Activated T-helper 1 cell treated with anti-CD3 and anti-CD28 coated beads, Interleukin-12 subunit alpha, Interleukin-12 subunit beta, Interleukin-2, Interleukin-4 antibody, amounts not matched to agents 30 ng/mL and 10 ng/mL and 1 ng/mL, durations not matched to agents 14 hours and 24 hours and 36 hours (primary cell): ENCODE results near the gene SKOR1. TPM values are rescaled to one million over a fixed set of nuclear protein-coding genes. Genes with fewer than 3 reads are reported as not detected.

Source experiments
- DNase-seq: peaks from one replicate; pipeline ENCODE4 v3.0.0; 2021; ENCODE audit warnings: low spot score
- H3K27ac Mint-ChIP-seq: one replicate; pipeline ENCODE4 v1.8.0; 2021; ENCODE audit warnings: mild to moderate bottlenecking, mixed read lengths
- H3K27me3 Mint-ChIP-seq: one replicate; pipeline ENCODE4 v1.8.0; 2022; ENCODE audit warnings: mild to moderate bottlenecking, moderate library complexity, mixed read lengths; ENCODE audit not compliant: insufficient read depth
- H3K36me3 Mint-ChIP-seq: one replicate; pipeline ENCODE4 v1.8.0; 2021; ENCODE audit warnings: low read depth, mixed read lengths
- H3K4me1 Mint-ChIP-seq: one replicate; pipeline ENCODE4 v1.8.0; 2021; ENCODE audit warnings: low read depth, mixed read lengths
- H3K4me3 Mint-ChIP-seq: one replicate; pipeline ENCODE4 v1.8.0; 2021; ENCODE audit warnings: mild to moderate bottlenecking, moderate library complexity, mixed read lengths
- H3K9me3 Mint-ChIP-seq: one replicate; pipeline ENCODE4 v1.8.0; 2021; ENCODE audit warnings: mixed read lengths
- intact Hi-C: fragments of 100-400 bp; cut with micrococcal nuclease; formaldehyde crosslinking; loops from one replicate; pipeline ENCODE4 v1.15.1; 2024
- total RNA-seq: library from RNA; stranded (reverse); gene quantifications from 2 replicates; pipeline ENCODE4 v1.2.3, GENCODE V29; 2022

The SKOR1 gene
- total RNA-seq, 1 donor from 2014 or later, result 0.21 TPM

GRCh38 chr15:67834581-67835296 lies 9.4 kb downstream of the SKOR1 start:
- peaks cover 4% of the 10 kb centered on the region for H3K36me3 Mint-ChIP-seq
- peaks cover 30% of the 10 kb centered on the region for H3K4me1 Mint-ChIP-seq
- no peak for DNase-seq
- intact Hi-C loops, result loop anchor here (2.0 to 5.0 kb wide), 2 partner anchors 14 to 1132 kb away; partner anchors contain the start of gene SMAD6
- peaks cover 73% of the 10 kb centered on the region for H3K27me3 Mint-ChIP-seq
- H3K27ac Mint-ChIP-seq, result no peak overlapping the region
- H3K9me3 Mint-ChIP-seq, result no peaks in the 10 kb centered on the region
- H3K4me3 Mint-ChIP-seq, result peak overlapping the region; percentile 53

GRCh38 chr15:67835297-67836133 lies 10.2 kb downstream of the SKOR1 start:
- Mint-ChIP-seq H3K27ac (no peak overlapping the region), H3K9me3 (no peaks in the 10 kb centered on the region), H3K4me3 (peak overlapping the region; percentile 37), H3K27me3 (peaks cover 70% of the 10 kb centered on the region), H3K36me3 (peaks cover 3% of the 10 kb centered on the region), H3K4me1 (peaks cover 34% of the 10 kb centered on the region)
- intact Hi-C loops, result loop anchor here (1.0 to 5.0 kb wide), 5 partner anchors 15 to 1133 kb away; partner anchors contain the start of gene SMAD6
- DNase-seq, result no peak

- no peak for DNase-seq
- Mint-ChIP-seq H3K27ac (no peak overlapping the region), H3K27me3 (peaks cover 65% of the 10 kb centered on the region), H3K4me1 (peaks cover 33% of the 10 kb centered on the region), H3K9me3 (no peaks in the 10 kb centered on the region), H3K4me3 (peak overlapping the region; percentile 30), H3K36me3 (peaks cover 2% of the 10 kb centered on the region)
- intact Hi-C loops, result loop anchor here (1.0 to 5.0 kb wide), 4 partner anchors 335 to 1134 kb away; partner anchors contain the start of gene SMAD6
Observed at GRCh38 chr15:67836134-67836455, 10.8 kb downstream of the SKOR1 start.

GRCh38 chr15:67836477-67836876 lies 11.2 kb downstream of the SKOR1 start:
- H3K27me3 Mint-ChIP-seq, result peaks cover 61% of the 10 kb centered on the region
- H3K27ac Mint-ChIP-seq, result peak overlapping the region; percentile 12
- peaks cover 2% of the 10 kb centered on the region for H3K36me3 Mint-ChIP-seq
- H3K9me3 Mint-ChIP-seq, result no peaks in the 10 kb centered on the region
- peaks cover 37% of the 10 kb centered on the region for H3K4me1 Mint-ChIP-seq
- intact Hi-C loops, result loop anchor here (1.0 to 5.0 kb wide), 4 partner anchors 336 to 1134 kb away; partner anchors contain the start of gene SMAD6
- peak; percentile 31 for DNase-seq
- H3K4me3 Mint-ChIP-seq, result peak overlapping the region; percentile 30

GRCh38 chr15:67836955-67837354 lies 11.6 kb downstream of the SKOR1 start:
- peaks cover 58% of the 10 kb centered on the region for H3K27me3 Mint-ChIP-seq
- H3K36me3 Mint-ChIP-seq, result peaks cover 2% of the 10 kb centered on the region
- H3K4me1 Mint-ChIP-seq, result peaks cover 39% of the 10 kb centered on the region
- no peak overlapping the region for H3K4me3 Mint-ChIP-seq
- intact Hi-C loops, result loop anchor here (1.0 to 5.0 kb wide), 4 partner anchors 336 to 1135 kb away; partner anchors contain the start of gene SMAD6
- H3K27ac Mint-ChIP-seq, result no peak overlapping the region
- H3K9me3 Mint-ChIP-seq, result no peaks in the 10 kb centered on the region
- DNase-seq, result no peak

GRCh38 chr15:67838789-67839332 lies 13.6 kb downstream of the SKOR1 start:
- H3K27me3 Mint-ChIP-seq, result peaks cover 40% of the 10 kb centered on the region
- peak overlapping the region; percentile 9 for H3K27ac Mint-ChIP-seq
- intact Hi-C loops, result loop anchor here (2.0 to 5.0 kb wide), 2 partner anchors 532 to 1137 kb away; partner anchors contain the start of gene SMAD6
- peaks cover 31% of the 10 kb centered on the region for H3K4me1 Mint-ChIP-seq
- no peak for DNase-seq
- no peaks in the 10 kb centered on the region for H3K9me3 Mint-ChIP-seq
- H3K4me3 Mint-ChIP-seq, result peak overlapping the region; percentile 45
- peaks cover 2% of the 10 kb centered on the region for H3K36me3 Mint-ChIP-seq

- intact Hi-C loops, result loop anchor here (2.0 to 5.0 kb wide), 2 partner anchors 533 to 1137 kb away; partner anchors contain the start of gene SMAD6
- H3K4me3 Mint-ChIP-seq, result peak overlapping the region; percentile 87
- H3K9me3 Mint-ChIP-seq, result no peaks in the 10 kb centered on the region
- H3K36me3 Mint-ChIP-seq, result peaks cover 2% of the 10 kb centered on the region
- DNase-seq, result peak; percentile 37
- H3K27ac Mint-ChIP-seq, result peak overlapping the region; percentile 88
- peaks cover 26% of the 10 kb centered on the region for H3K4me1 Mint-ChIP-seq
- H3K27me3 Mint-ChIP-seq, result peaks cover 35% of the 10 kb centered on the region
Observed at GRCh38 chr15:67839499-67839928, 14.2 kb downstream of the SKOR1 start.

GRCh38 chr15:67839929-67840748 lies 14.8 kb downstream of the SKOR1 start, which contains the start of gene RNU6-1:
Gene RNU6-1, minus strand, starts transcription at chr15:67840045.
- no peaks in the 10 kb centered on the region for H3K9me3 Mint-ChIP-seq
- intact Hi-C loops, result loop anchor here (1.0 to 5.0 kb wide), 9 partner anchors 78 to 1138 kb away; partner anchors contain the start of genes C15orf61, CLN6, PIAS1 and SMAD6

GRCh38 chr15:67840749-67841512 lies 15.6 kb downstream of the SKOR1 start:
- H3K9me3 Mint-ChIP-seq, result no peaks in the 10 kb centered on the region
- no peak for DNase-seq
- peak overlapping the region; percentile 88 for H3K27ac Mint-ChIP-seq
- intact Hi-C loops, result loop anchor here (1.0 to 5.0 kb wide), 7 partner anchors 79 to 600 kb away; partner anchors contain the start of genes C15orf61, CLN6 and PIAS1
- peaks cover 2% of the 10 kb centered on the region for H3K36me3 Mint-ChIP-seq
- peaks cover 26% of the 10 kb centered on the region for H3K4me1 Mint-ChIP-seq
- peaks cover 24% of the 10 kb centered on the region for H3K27me3 Mint-ChIP-seq
- H3K4me3 Mint-ChIP-seq, result peak overlapping the region; percentile 87

More at GRCh38 chr15:67839929-67840748, 14.8 kb downstream of the SKOR1 start, which contains the start of gene RNU6-1:
- peaks cover 2% of the 10 kb centered on the region for H3K36me3 Mint-ChIP-seq
- H3K4me3 Mint-ChIP-seq, result peak within 1 kb of the TSS; percentile 87
- peak; percentile 95 for DNase-seq
- H3K27ac Mint-ChIP-seq, result peak within 1 kb of the TSS; percentile 88
- H3K4me1 Mint-ChIP-seq, result peaks cover 26% of the 10 kb centered on the region
- H3K27me3 Mint-ChIP-seq, result peaks cover 29% of the 10 kb centered on the region

GRCh38 chr15:67841513-67841762 lies 16.1 kb downstream of the SKOR1 start:
- Mint-ChIP-seq H3K27me3 (peaks cover 19% of the 10 kb centered on the region), H3K9me3 (no peaks in the 10 kb centered on the region), H3K4me1 (peaks cover 26% of the 10 kb centered on the region), H3K36me3 (no peaks in the 10 kb centered on the region), H3K4me3 (peak overlapping the region; percentile 87), H3K27ac (peak overlapping the region; percentile 87)
- intact Hi-C loops, result loop anchor here (2.0 to 5.0 kb wide), 2 partner anchors 79 to 601 kb away; no protein-coding TSS in a partner anchor
- DNase-seq, result no peak

- intact Hi-C loops, result loop anchor here (5.0 kb wide), 1 partner anchor 81 kb away; no protein-coding TSS in a partner anchor
- no peak for DNase-seq
- Mint-ChIP-seq H3K36me3 (no peaks in the 10 kb centered on the region), H3K27me3 (peaks cover 10% of the 10 kb centered on the region), H3K4me3 (no peak overlapping the region), H3K27ac (no peak overlapping the region), H3K9me3 (no peaks in the 10 kb centered on the region), H3K4me1 (peaks cover 26% of the 10 kb centered on the region)
Observed at GRCh38 chr15:67843092-67843501, 17.8 kb downstream of the SKOR1 start.
